HepG2 (cell line): ENCODE results near the gene ABHD2. TPM values are rescaled to one million over a fixed set of nuclear protein-coding genes. Genes with fewer than 3 reads are reported as not detected.

Experiments
- AKNA ChIP-seq: sonication (generic); formaldehyde crosslinking; IDR thresholded peaks from 2 replicates; pipeline ENCODE4 v1.4.0; 2020; ENCODE audit warnings: missing genetic modification reagents, borderline replicate concordance
- CCDC6 ChIP-seq: sonication (generic); formaldehyde crosslinking; IDR thresholded peaks from 2 replicates; pipeline ENCODE4 v1.8.1; 2022; ENCODE audit warnings: mild to moderate bottlenecking, missing genetic modification reagents, moderate library complexity
- DBP ChIP-seq: sonication (generic); formaldehyde crosslinking; IDR thresholded peaks from 2 replicates; pipeline ENCODE4 v1.4.0; 2020; ENCODE audit warnings: missing genetic modification reagents; ENCODE audit errors: not compliant biosample characterization
- GABPB1 ChIP-seq: IDR thresholded peaks from 2 replicates; pipeline ENCODE4 v1.6.1; 2016; ENCODE audit warnings: mild to moderate bottlenecking, missing genetic modification reagents, moderate library complexity, missing compliant biosample characterization
- KDM3A ChIP-seq: IDR thresholded peaks from 2 replicates; pipeline ENCODE4 v1.6.1; 2018; ENCODE audit warnings: low read depth, missing compliant biosample characterization
- MBNL3 ChIP-seq: fragments of 250-450 bp; sonication (Bioruptor Pico); conservative IDR thresholded peaks from 2 replicates; pipeline ENCODE4 v1.8.0; 2022; ENCODE audit warnings: mild to moderate bottlenecking, inconsistent platforms
- ONECUT2 ChIP-seq: sonication (generic); formaldehyde crosslinking; IDR thresholded peaks from 2 replicates; pipeline ENCODE4 v1.4.0; 2020; ENCODE audit warnings: missing genetic modification reagents
- PLSCR1 ChIP-seq: sonication (generic); formaldehyde crosslinking; IDR thresholded peaks from 2 replicates; pipeline ENCODE4 v1.5.0; 2020; ENCODE audit warnings: missing genetic modification reagents, mild to moderate bottlenecking, borderline replicate concordance
- SMAD9 ChIP-seq: sonication (generic); formaldehyde crosslinking; IDR thresholded peaks from 2 replicates; pipeline ENCODE4 v1.5.1; 2020; ENCODE audit warnings: mild to moderate bottlenecking, missing genetic modification reagents
- SMARCE1 ChIP-seq: fragments of 450-650 bp; IDR thresholded peaks from 2 replicates; pipeline ENCODE4 v1.6.1; 2017; ENCODE audit warnings: borderline replicate concordance
- WIZ ChIP-seq: sonication (generic); formaldehyde crosslinking; IDR thresholded peaks from 2 replicates; pipeline ENCODE4 v1.5.1; 2020; ENCODE audit warnings: mild to moderate bottlenecking, missing genetic modification reagents
- ZC3H4 ChIP-seq: sonication (generic); formaldehyde crosslinking; IDR thresholded peaks from 2 replicates; pipeline ENCODE4 v1.4.0; 2020; ENCODE audit warnings: missing genetic modification reagents, borderline replicate concordance
- ZFP36 ChIP-seq: fragments of 150-350 bp; IDR thresholded peaks from 2 replicates; pipeline ENCODE4 v1.6.1; 2018; ENCODE audit warnings: borderline replicate concordance, low read length, low read depth; ENCODE audit not compliant: partially characterized antibody
- ZNF281 ChIP-seq: sonication (generic); formaldehyde crosslinking; IDR thresholded peaks from 2 replicates; pipeline ENCODE4 v1.4.0; 2020; ENCODE audit warnings: missing genetic modification reagents, borderline replicate concordance
- ZNF317 ChIP-seq: sonication (generic); formaldehyde crosslinking; IDR thresholded peaks from 2 replicates; pipeline ENCODE4 v1.5.0; 2020; ENCODE audit warnings: mild to moderate bottlenecking, missing genetic modification reagents
- ZNF382 ChIP-seq: sonication (generic); formaldehyde crosslinking; IDR thresholded peaks from 2 replicates; pipeline ENCODE4 v1.5.0; 2020; ENCODE audit warnings: missing genetic modification reagents, mild to moderate bottlenecking, borderline replicate concordance
- ZNF431 ChIP-seq: sonication (generic); formaldehyde crosslinking; IDR thresholded peaks from 2 replicates; pipeline ENCODE4 v1.9.0; 2022; ENCODE audit warnings: missing genetic modification reagents, low read depth, mild to moderate bottlenecking, borderline replicate concordance
- ZNF567 ChIP-seq: sonication (generic); formaldehyde crosslinking; IDR thresholded peaks from 2 replicates; pipeline ENCODE4 v1.8.1; 2023; ENCODE audit warnings: mild to moderate bottlenecking, missing genetic modification reagents, borderline replicate concordance
- ZNF670 ChIP-seq: sonication (generic); formaldehyde crosslinking; IDR thresholded peaks from 2 replicates; pipeline ENCODE4 v1.8.0; 2022; ENCODE audit warnings: mild to moderate bottlenecking, missing genetic modification reagents, borderline replicate concordance
- ZNF788 ChIP-seq: sonication (generic); formaldehyde crosslinking; IDR thresholded peaks from 2 replicates; pipeline ENCODE4 v1.5.0; 2020; ENCODE audit warnings: mild to moderate bottlenecking, missing genetic modification reagents, borderline replicate concordance
- ZNF816 ChIP-seq: sonication (generic); formaldehyde crosslinking; IDR thresholded peaks from 2 replicates; pipeline ENCODE4 v1.8.0; 2022; ENCODE audit warnings: missing genetic modification reagents, mild to moderate bottlenecking, borderline replicate concordance
- ZSCAN20 ChIP-seq: sonication (generic); formaldehyde crosslinking; IDR thresholded peaks from 2 replicates; pipeline ENCODE4 v1.4.0; 2020; ENCODE audit warnings: missing genetic modification reagents, mild to moderate bottlenecking, borderline replicate concordance
- polyA plus RNA-seq, 8 experiments: library from polyadenylated mRNA; depleted of rRNA in 3 of 8; stranded (reverse) in 7 of 8; unstranded in 1 of 8; fragments of >200 nt; fragmentation: Illumina TruSeq in 4 of 8; extraction: Trizol in 4 of 8; gene quantifications; 2 replicates each; pipeline versions ENCODE4 v1.2.1 to v1.2.3, GENCODE V29; 2011 to 2016; ENCODE audit warnings: low read depth in 4 of 8, missing spikeins in 1 of 8, mixed read lengths in 1 of 8; ENCODE audit not compliant: insufficient read depth in 1 of 8
- total RNA-seq, 5 experiments: library from RNA; depleted of rRNA; stranded (reverse); fragments of >200 nt; fragmentation: Illumina TruSeq; extraction: Trizol; gene quantifications; 2 replicates each; pipeline ENCODE4 v1.2.3, GENCODE V29; 2016; ENCODE audit warnings: low read depth in 1 of 5

The ABHD2 gene
- total and polyA plus RNA-seq, 2 of the 13 experiments (the other 11 are each of a cell fraction or from before 2014, with no cell fraction given): 14.8 to 22.4 TPM

- TF ChIP-seq AKNA (CRISPR knock-in tag) (no peak), ONECUT2 (CRISPR knock-in tag) (no peak), SMARCE1 (no peak), ZNF281 (CRISPR knock-in tag) (no peak), CCDC6 (CRISPR knock-in tag) (no peak), SMAD9 (CRISPR knock-in tag) (no peak), ZSCAN20 (no peak), ZNF788 (CRISPR knock-in tag) (no peak), MBNL3 (CRISPR knock-in tag) (no peak), ZNF317 (CRISPR knock-in tag) (no peak), KDM3A (CRISPR knock-in tag) (0 out of 2 replicates have a peak, but pooled peaks have one; percentile 66), ZNF670 (CRISPR knock-in tag) (no peak), ZFP36 (no peak), ZC3H4 (CRISPR knock-in tag) (no peak), GABPB1 (CRISPR knock-in tag) (peak; percentile 35; the same call in 1 of the 2 replicates), ZNF567 (no peak), ZNF816 (CRISPR knock-in tag) (no peak), DBP (CRISPR knock-in tag) (no peak), ZNF382 (CRISPR knock-in tag) (no peak), WIZ (CRISPR knock-in tag) (no peak), ZNF431 (CRISPR knock-in tag) (no peak), PLSCR1 (CRISPR knock-in tag) (no peak)
Observed at GRCh38 chr15:89206908-89207331, 118.7 kb downstream of the ABHD2 start (continued).
